Measurements from ENCODE around the gene RBM47.

GRCh38 chr4:40394236-40394635, 235.4 kb downstream of the RBM47 start:
- no peak for TF ChIP-seq ZNF644 (tag; IDR thresholded peaks at IDR 0.05; ENCODE audit: low read depth)
- no peak for TF ChIP-seq HNRNPK (IDR thresholded peaks at IDR 0.05; ENCODE audit: low read depth, low read length, poor library complexity, severe bottlenecking)
- no peak for TF ChIP-seq FOSL1 (tag; conservative IDR thresholded peaks at IDR 0.05)
- TF ChIP-seq ZNF3 (CRISPR knock-in tag; IDR thresholded peaks at IDR 0.05): no peak
- no peak for TF ChIP-seq EP300 (IDR thresholded peaks at IDR 0.05; ENCODE audit: low read length)
- no peak for TF ChIP-seq REST (IDR thresholded peaks at IDR 0.05; ENCODE audit: borderline replicate concordance)
- no peak for TF ChIP-seq REST (CRISPR knock-in tag; IDR thresholded peaks at IDR 0.05; ENCODE audit: low read depth)
- TF ChIP-seq MYNN (IDR thresholded peaks at IDR 0.05): no peak
- TF ChIP-seq MYNN (CRISPR knock-in tag; IDR thresholded peaks at IDR 0.05): no peak
- TF ChIP-seq MXI1 (IDR thresholded peaks at IDR 0.05; ENCODE audit: low read depth, low read length): no peak
- no peak for TF ChIP-seq ARID1B (IDR thresholded peaks at IDR 0.05)
- TF ChIP-seq ZNF512 (tag; IDR thresholded peaks at IDR 0.05): no peak
- TF ChIP-seq, protein P1, sequence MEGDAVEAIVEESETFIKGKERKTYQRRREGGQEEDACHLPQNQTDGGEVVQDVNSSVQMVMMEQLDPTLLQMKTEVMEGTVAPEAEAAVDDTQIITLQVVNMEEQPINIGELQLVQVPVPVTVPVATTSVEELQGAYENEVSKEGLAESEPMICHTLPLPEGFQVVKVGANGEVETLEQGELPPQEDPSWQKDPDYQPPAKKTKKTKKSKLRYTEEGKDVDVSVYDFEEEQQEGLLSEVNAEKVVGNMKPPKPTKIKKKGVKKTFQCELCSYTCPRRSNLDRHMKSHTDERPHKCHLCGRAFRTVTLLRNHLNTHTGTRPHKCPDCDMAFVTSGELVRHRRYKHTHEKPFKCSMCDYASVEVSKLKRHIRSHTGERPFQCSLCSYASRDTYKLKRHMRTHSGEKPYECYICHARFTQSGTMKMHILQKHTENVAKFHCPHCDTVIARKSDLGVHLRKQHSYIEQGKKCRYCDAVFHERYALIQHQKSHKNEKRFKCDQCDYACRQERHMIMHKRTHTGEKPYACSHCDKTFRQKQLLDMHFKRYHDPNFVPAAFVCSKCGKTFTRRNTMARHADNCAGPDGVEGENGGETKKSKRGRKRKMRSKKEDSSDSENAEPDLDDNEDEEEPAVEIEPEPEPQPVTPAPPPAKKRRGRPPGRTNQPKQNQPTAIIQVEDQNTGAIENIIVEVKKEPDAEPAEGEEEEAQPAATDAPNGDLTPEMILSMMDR (IDR thresholded peaks at IDR 0.05 in 2 of 3, conservative IDR thresholded peaks at IDR 0.05 in 1 of 3; ENCODE audit: insufficient read depth in 2 of 3, low read depth in 1 of 3, low read length in 3 of 3): no peak
